B cell (primary cell): ENCODE data around the gene PTPRN2. TPM values are rescaled to one million over a fixed set of nuclear protein-coding genes. Genes with fewer than 3 reads are reported as not detected.
"Not testable (repeated sequence)": the region's sequence is repeated elsewhere in the genome, so short reads cannot be mapped to it uniquely, and the experiment has no call there.

Experiments
- ATAC-seq: fragments of 200-7000 bp; cut with Tn5 transposase; one replicate; pipeline ENCODE4 v1.10.0; 2021; ENCODE audit warnings: low read depth, mild to moderate bottlenecking, moderate number of reproducible peaks, moderate library complexity
- CTCF ChIA-PET: fragments of 350-600 bp; sonication (Branson Sonifier 250); formaldehyde crosslinking; loops from one replicate; lab custom pipeline; 2021; ENCODE audit warnings: antibody characterized with exemption, inconsistent platforms; lab: Charles Lee
- POLR2A ChIA-PET: fragments of 350-600 bp; sonication (Branson Sonifier 250); formaldehyde crosslinking; loops from one replicate; lab custom pipeline; 2021; ENCODE audit warnings: antibody characterized with exemption; lab: Charles Lee
- DNase-seq: peaks from one replicate; pipeline ENCODE4 v3.0.0; 2013
- H2AFZ ChIP-seq: 2 replicates; pipeline ENCODE4 v1.6.1; 2012; ENCODE audit warnings: mild to moderate bottlenecking, low read depth, low read length; ENCODE audit not compliant: insufficient read depth, poor library complexity, severe bottlenecking
- H3K27ac ChIP-seq, 2 donors: 1 replicate in 1 of 2; 2 replicates in 1 of 2; pipeline ENCODE4 v1.5.1; 2012 to 2013; ENCODE audit warnings: low read length in 2 of 2, mild to moderate bottlenecking in 2 of 2, moderate library complexity in 1 of 2
- H3K27me3 ChIP-seq, 4 experiments: fragments of 200-600 bp in 1 of 4; sonication (generic) in 1 of 4; replicated peaks in 1 of 4; 1 replicate in 2 of 4; 2 replicates in 2 of 4; pipeline versions ENCODE4 v1.6.1 to v1.7.0; 2013 to 2016; ENCODE audit warnings: low read length in 3 of 4, mild to moderate bottlenecking in 2 of 4, mixed read lengths in 1 of 4, moderate library complexity in 1 of 4; ENCODE audit not compliant: insufficient read depth in 4 of 4, control insufficient read depth in 3 of 4; ENCODE audit errors: control extremely low read depth in 1 of 4
- H3K36me3 ChIP-seq, 2 experiments: replicated peaks in 1 of 2; 1 replicate in 1 of 2; 2 replicates in 1 of 2; pipeline versions ENCODE4 v1.6.1 to v1.7.1; 2013; ENCODE audit warnings: low read length in 1 of 2; ENCODE audit not compliant: insufficient read depth in 2 of 2, control insufficient read depth in 1 of 2; ENCODE audit errors: control extremely low read depth in 1 of 2, extremely low read depth in 1 of 2
- H3K4me1 ChIP-seq, 2 donors: fragments of 200-600 bp in 1 of 2; sonication (generic) in 1 of 2; 1 replicate in 1 of 2; 2 replicates in 1 of 2; pipeline versions ENCODE4 v1.5.1 to v1.6.1; 2013 to 2017; ENCODE audit warnings: low read length in 2 of 2; ENCODE audit not compliant: control insufficient read depth in 2 of 2, insufficient read depth in 2 of 2
- H3K4me2 ChIP-seq: replicated peaks from 2 replicates; pipeline ENCODE3; 2012; ENCODE audit warnings: mild to moderate bottlenecking, low read depth, low read length; ENCODE audit not compliant: poor library complexity, severe bottlenecking
- H3K4me3 ChIP-seq, 5 experiments: fragments of 200-600 bp in 1 of 5; sonication (generic) in 1 of 5; 1 replicate in 3 of 5; 2 replicates in 2 of 5; pipeline versions ENCODE4 v1.5.1 to v1.7.0; 2011 to 2016; ENCODE audit warnings: low read length in 4 of 5, mild to moderate bottlenecking in 4 of 5, low read depth in 2 of 5, control low read depth in 1 of 5, moderate library complexity in 1 of 5; ENCODE audit not compliant: insufficient read depth in 1 of 5; ENCODE audit errors: control extremely low read depth in 1 of 5, extremely low read depth in 1 of 5
- H3K79me2 ChIP-seq: fragments of 200-600 bp; sonication (generic); one replicate; pipeline ENCODE4 v1.6.0; 2016; ENCODE audit warnings: low read length; ENCODE audit not compliant: control insufficient read depth, insufficient read depth
- H3K9ac ChIP-seq: fragments of 200-600 bp; sonication (generic); 2 replicates; pipeline ENCODE4 v1.6.1; 2017; ENCODE audit warnings: mild to moderate bottlenecking, low read length, moderate library complexity
- H3K9me3 ChIP-seq, 3 donors: one replicate each; pipeline versions ENCODE4 v1.6.1 to v1.7.1; 2013; ENCODE audit warnings: low read length in 2 of 3; ENCODE audit not compliant: control insufficient read depth in 2 of 3, insufficient read depth in 1 of 3; ENCODE audit errors: control extremely low read depth in 1 of 3
- H4K20me1 ChIP-seq: 2 replicates; pipeline ENCODE4 v1.6.0; 2012; ENCODE audit warnings: mild to moderate bottlenecking, low read length; ENCODE audit not compliant: insufficient read depth, control insufficient read depth, poor library complexity, severe bottlenecking
- H3K27ac Mint-ChIP-seq: one replicate; pipeline ENCODE4 v1.8.0; 2021; ENCODE audit warnings: mixed read lengths
- H3K27me3 Mint-ChIP-seq: one replicate; pipeline ENCODE4 v1.8.0; 2021; ENCODE audit warnings: mixed read lengths
- H3K4me1 Mint-ChIP-seq: one replicate; pipeline ENCODE4 v1.8.0; 2021; ENCODE audit warnings: mixed read lengths
- H3K4me3 Mint-ChIP-seq: one replicate; pipeline ENCODE4 v1.8.0; 2021; ENCODE audit warnings: mixed read lengths
- H3K9me3 Mint-ChIP-seq: one replicate; pipeline ENCODE4 v1.8.0; 2022; ENCODE audit warnings: mixed read lengths; ENCODE audit not compliant: insufficient read depth
- EZH2 ChIP-seq: IDR thresholded peaks from 2 replicates; pipeline ENCODE4 v1.6.1; 2012; ENCODE audit warnings: borderline replicate concordance, low read depth, mild to moderate bottlenecking, moderate library complexity, low read length; ENCODE audit not compliant: insufficient read depth, poor library complexity, severe bottlenecking
- WGBS: methylation state at CpG from one replicate; pipeline ENCODE4 v1.1.5; 2013; ENCODE audit warnings: missing lambda C conversion rate; ENCODE audit not compliant: insufficient coverage; 5-methylcytosine and 5-hydroxymethylcytosine counted together
- intact Hi-C: fragments of 100-400 bp; cut with micrococcal nuclease; formaldehyde crosslinking; loops from one replicate; pipeline ENCODE4 v1.10.0; 2022
- polyA plus RNA-seq: library from polyadenylated mRNA; depleted of rRNA; stranded (reverse); fragments of >200 nt; gene quantifications from 2 replicates; pipeline ENCODE4 v1.2.3, GENCODE V29; 2012
- total RNA-seq, 2 donors: library from RNA; stranded (reverse); fragments of 120-200 nt in 1 of 2; gene quantifications; 1 replicate in 1 of 2; 2 replicates in 1 of 2; pipeline versions ENCODE4 v1.2.3 to v1.2.4, GENCODE V29; 2013 to 2022
- TF ChIP-seq, protein P1 (sequence below): fragments of 200-600 bp; IDR thresholded peaks from one replicate; pipeline ENCODE4 v1.8.0; 2022; ENCODE audit warnings: antibody characterized with exemption, mild to moderate bottlenecking

Gene PTPRN2
- total and polyA plus RNA-seq, 2 donors (not counting 1 experiment from before 2014, with no cell fraction given) = 2.0 to 5.0 TPM

DNA sequence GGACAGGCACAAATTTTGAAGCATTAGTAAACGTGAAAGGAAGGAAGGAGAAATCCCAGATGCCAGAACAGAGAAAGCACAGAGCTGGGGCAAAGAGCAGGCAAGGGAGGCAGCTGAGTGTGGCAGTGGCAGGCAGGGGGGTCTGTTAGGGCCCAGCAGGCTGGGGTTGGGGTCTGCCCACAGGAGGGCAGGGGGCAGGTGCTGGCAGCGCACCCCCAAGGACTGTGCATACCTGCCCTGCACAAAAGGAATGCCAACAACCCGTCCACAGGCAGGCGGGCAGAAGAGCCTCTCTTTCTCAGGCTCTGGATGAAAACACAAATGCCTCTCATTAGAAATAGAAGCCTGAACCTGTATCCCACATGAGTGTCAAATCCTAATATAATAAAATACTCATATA lies 552.3 kb downstream of the PTPRN2 start:
- Histone ChIP-seq H3K4me1 (no peaks in the 10 kb centered on the region), H3K36me3 (no peaks in the 10 kb centered on the region), H3K9me3 (peaks cover 2 to 43% (median 15%) of the 10 kb centered on the region in 3 donors), H3K4me3 (no peak overlapping the region), H3K79me2 (no peaks in the 10 kb centered on the region), H2AFZ (no peak overlapping the region), H4K20me1 (no peaks in the 10 kb centered on the region), H3K9ac (no peak overlapping the region), H3K4me2 (no peak overlapping the region), H3K27ac (no peak overlapping the region), H3K27me3 (no peaks in the 10 kb centered on the region)
- H3K4me1 Mint-ChIP-seq = no peaks in the 10 kb centered on the region
- 87% methylated on average over 4 of the region's 4 CpGs for WGBS
- TF ChIP-seq, protein P1, sequence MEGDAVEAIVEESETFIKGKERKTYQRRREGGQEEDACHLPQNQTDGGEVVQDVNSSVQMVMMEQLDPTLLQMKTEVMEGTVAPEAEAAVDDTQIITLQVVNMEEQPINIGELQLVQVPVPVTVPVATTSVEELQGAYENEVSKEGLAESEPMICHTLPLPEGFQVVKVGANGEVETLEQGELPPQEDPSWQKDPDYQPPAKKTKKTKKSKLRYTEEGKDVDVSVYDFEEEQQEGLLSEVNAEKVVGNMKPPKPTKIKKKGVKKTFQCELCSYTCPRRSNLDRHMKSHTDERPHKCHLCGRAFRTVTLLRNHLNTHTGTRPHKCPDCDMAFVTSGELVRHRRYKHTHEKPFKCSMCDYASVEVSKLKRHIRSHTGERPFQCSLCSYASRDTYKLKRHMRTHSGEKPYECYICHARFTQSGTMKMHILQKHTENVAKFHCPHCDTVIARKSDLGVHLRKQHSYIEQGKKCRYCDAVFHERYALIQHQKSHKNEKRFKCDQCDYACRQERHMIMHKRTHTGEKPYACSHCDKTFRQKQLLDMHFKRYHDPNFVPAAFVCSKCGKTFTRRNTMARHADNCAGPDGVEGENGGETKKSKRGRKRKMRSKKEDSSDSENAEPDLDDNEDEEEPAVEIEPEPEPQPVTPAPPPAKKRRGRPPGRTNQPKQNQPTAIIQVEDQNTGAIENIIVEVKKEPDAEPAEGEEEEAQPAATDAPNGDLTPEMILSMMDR = no peak
- TF ChIP-seq EZH2 = no peak
- intact Hi-C loops = no loop called here
- CTCF ChIA-PET = no interaction called here
- H3K27me3 Mint-ChIP-seq = no peaks in the 10 kb centered on the region
- H3K9me3 Mint-ChIP-seq = peaks cover 9% of the 10 kb centered on the region
- POLR2A ChIA-PET = no interaction called here
- ATAC-seq (no peak), DNase-seq (no peak)
- no peak overlapping the region for H3K4me3 Mint-ChIP-seq
- no peak overlapping the region for H3K27ac Mint-ChIP-seq

DNA sequence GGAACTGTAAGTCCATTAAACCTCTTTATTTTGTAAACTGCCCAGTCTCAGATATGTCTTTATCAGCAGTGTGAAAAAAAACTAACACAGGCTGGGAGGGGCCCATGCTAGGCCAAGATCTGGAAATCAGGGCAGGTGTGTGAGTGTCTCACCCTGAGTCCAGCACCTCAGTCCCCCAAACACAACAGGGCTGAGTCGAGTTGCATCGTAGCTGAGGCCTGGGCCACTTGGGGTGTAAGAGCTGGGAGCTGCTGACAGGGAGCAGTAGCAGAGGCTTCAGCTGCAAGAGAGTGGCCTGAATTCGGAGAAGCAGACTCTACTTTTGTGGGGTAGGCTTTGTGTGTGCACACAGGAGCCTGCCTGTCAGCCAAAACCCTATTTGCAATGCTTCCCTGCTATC lies 553.1 kb downstream of the PTPRN2 start:
- POLR2A ChIA-PET = no interaction called here
- H3K27me3 ChIP-seq = no peaks in the 10 kb centered on the region

DNA sequence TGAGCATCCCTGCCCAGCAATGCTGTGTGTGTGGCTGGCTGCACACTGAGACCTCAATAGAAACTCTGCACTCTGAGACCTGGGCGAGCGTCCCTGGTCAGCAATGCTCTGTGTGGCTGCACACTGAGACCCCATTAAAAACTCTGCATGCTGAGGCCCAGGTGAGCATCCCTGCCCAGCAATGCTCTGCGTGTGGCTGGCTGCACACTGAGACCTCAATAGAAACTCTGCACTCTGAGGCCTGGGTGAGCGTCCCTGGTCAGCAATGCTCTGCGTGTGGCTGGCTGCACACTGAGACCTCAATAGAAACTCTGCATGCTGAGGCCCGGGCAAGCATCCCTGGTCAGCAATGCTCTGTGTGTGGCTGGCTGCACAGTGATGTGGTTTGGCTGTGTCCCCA lies 553.7 kb downstream of the PTPRN2 start:
- CTCF ChIA-PET = not testable (repeated sequence)

More for the DNA sequence above, 553.1 kb downstream of the PTPRN2 start:
- Histone ChIP-seq H3K4me3 (no peak overlapping the region), H3K9me3 (peaks cover 2 to 46% (median 12%) of the 10 kb centered on the region in 3 donors), H3K27ac (no peak overlapping the region), H4K20me1 (no peaks in the 10 kb centered on the region), H2AFZ (no peak overlapping the region), H3K79me2 (no peaks in the 10 kb centered on the region), H3K36me3 (no peaks in the 10 kb centered on the region), H3K4me2 (no peak overlapping the region), H3K9ac (no peak overlapping the region), H3K4me1 (no peaks in the 10 kb centered on the region)
- TF ChIP-seq EZH2 = no peak
- TF ChIP-seq, protein P1 = no peak
- Mint-ChIP-seq H3K27me3 (no peaks in the 10 kb centered on the region), H3K9me3 (peaks cover 3% of the 10 kb centered on the region), H3K4me1 (no peaks in the 10 kb centered on the region), H3K4me3 (no peak overlapping the region), H3K27ac (no peak overlapping the region)
- CTCF ChIA-PET = no interaction called here
- intact Hi-C loops = no loop called here
- DNase-seq = no peak
- ATAC-seq = no peak
- 20% methylated on average over 1 of the region's 3 CpGs for WGBS

More for the DNA sequence above, 553.7 kb downstream of the PTPRN2 start:
- H3K27ac Mint-ChIP-seq, H3K9ac ChIP-seq, H3K4me3 ChIP-seq, H3K4me1 ChIP-seq, H2AFZ ChIP-seq, H4K20me1 ChIP-seq, DNase-seq, H3K4me2 ChIP-seq, ATAC-seq, H3K4me1 Mint-ChIP-seq, H3K79me2 ChIP-seq, H3K27ac ChIP-seq, H3K27me3 Mint-ChIP-seq, POLR2A ChIA-PET, H3K9me3 Mint-ChIP-seq, intact Hi-C loops, H3K4me3 Mint-ChIP-seq, H3K36me3 ChIP-seq, H3K27me3 ChIP-seq: not testable (repeated sequence)
- peaks cover 2 to 41% (median 6%) of the 10 kb centered on the region in 3 donors for H3K9me3 ChIP-seq
- WGBS = 97% methylated on average over 6 of the region's 6 CpGs
